ENCODE data around the gene TSC1.
A peak's percentile ranks its signal among the peaks of the same experiment; 100 is the strongest.

Gene TSC1

GRCh38 chr9:132948482-132949050 lies 4.2 kb upstream of the TSC1 start:
- Histone ChIP-seq H3K4me2 (ENCODE audit: insufficient read depth, low read length) (no peak overlapping the region), H3K4me3 (ENCODE audit: low read depth in 1 of 2, low read length in 2 of 2) (no peak overlapping the region), H2AFZ (ENCODE audit: low read depth, low read length) (no peak overlapping the region), H3K4me1 (ENCODE audit: insufficient read depth, low read length) (peaks cover 9% of the 10 kb centered on the region), H3K36me3 (ENCODE audit: insufficient read depth, low read length) (no peaks in the 10 kb centered on the region), H3K9ac (ENCODE audit: low read depth, low read length) (no peak overlapping the region), H3K79me2 (ENCODE audit: insufficient read depth, low read length) (peaks cover 8% of the 10 kb centered on the region), H3K9me3 (ENCODE audit: insufficient read depth, low read length, severe bottlenecking) (no peaks in the 10 kb centered on the region), H3K27me3 (ENCODE audit: insufficient read depth, low read length, poor library complexity) (no peaks in the 10 kb centered on the region), H3K27ac (ENCODE audit: low read length) (no peak overlapping the region), H4K20me1 (ENCODE audit: insufficient read depth, low read length) (no peaks in the 10 kb centered on the region)
- TF ChIP-seq CTCF (IDR thresholded peaks at IDR 0.05; ENCODE audit: borderline replicate concordance, extremely low read depth, low read length, poor library complexity, severe bottlenecking) (no peak), EZH2 (IDR thresholded peaks at IDR 0.05; ENCODE audit: borderline replicate concordance, low read depth, low read length, severe bottlenecking) (no peak)
- no peak for DNase-seq
- no peak for ATAC-seq (ENCODE audit: insufficient read depth, low read depth)

GRCh38 chr9:132947756-132948155 lies 3.3 kb upstream of the TSC1 start:
- H3K79me2 ChIP-seq (ENCODE audit: insufficient read depth, low read length): peaks cover 16% of the 10 kb centered on the region
- H3K27ac ChIP-seq (ENCODE audit: low read length): no peak overlapping the region
- H2AFZ ChIP-seq (ENCODE audit: low read depth, low read length): no peak overlapping the region
- H3K4me1 ChIP-seq (ENCODE audit: insufficient read depth, low read length): peaks cover 17% of the 10 kb centered on the region
- no peaks in the 10 kb centered on the region for H3K9me3 ChIP-seq (ENCODE audit: insufficient read depth, low read length, severe bottlenecking)
- H4K20me1 ChIP-seq (ENCODE audit: insufficient read depth, low read length): no peaks in the 10 kb centered on the region
- no peak overlapping the region for H3K9ac ChIP-seq (ENCODE audit: low read depth, low read length)
- DNase-seq: no peak
- no peak for TF ChIP-seq CTCF (IDR thresholded peaks at IDR 0.05; ENCODE audit: borderline replicate concordance, extremely low read depth, low read length, poor library complexity, severe bottlenecking)
- TF ChIP-seq EZH2 (IDR thresholded peaks at IDR 0.05; ENCODE audit: borderline replicate concordance, low read depth, low read length, severe bottlenecking): no peak
- no peaks in the 10 kb centered on the region for H3K27me3 ChIP-seq (ENCODE audit: insufficient read depth, low read length, poor library complexity)
- no peaks in the 10 kb centered on the region for H3K36me3 ChIP-seq (ENCODE audit: insufficient read depth, low read length)
- ATAC-seq (ENCODE audit: insufficient read depth, low read depth): no peak
- H3K4me3 ChIP-seq (ENCODE audit: low read depth in 1 of 2, low read length in 2 of 2): no peak overlapping the region
- H3K4me2 ChIP-seq (ENCODE audit: insufficient read depth, low read length): no peak overlapping the region

- no peaks in the 10 kb centered on the region for H3K36me3 ChIP-seq (ENCODE audit: insufficient read depth, low read length)
- TF ChIP-seq CTCF (IDR thresholded peaks at IDR 0.05; ENCODE audit: borderline replicate concordance, extremely low read depth, low read length, poor library complexity, severe bottlenecking): no peak
- TF ChIP-seq EZH2 (IDR thresholded peaks at IDR 0.05; ENCODE audit: borderline replicate concordance, low read depth, low read length, severe bottlenecking): no peak
- DNase-seq: no peak
- peak overlapping the region; percentile 33; the same call in 1 of the 2 replicates for H2AFZ ChIP-seq (ENCODE audit: low read depth, low read length)
- peaks cover 26% of the 10 kb centered on the region for H3K79me2 ChIP-seq (ENCODE audit: insufficient read depth, low read length)
- H3K9me3 ChIP-seq (ENCODE audit: insufficient read depth, low read length, severe bottlenecking): no peaks in the 10 kb centered on the region
- H3K4me2 ChIP-seq (ENCODE audit: insufficient read depth, low read length): no peak overlapping the region
- H3K27ac ChIP-seq (ENCODE audit: low read length): no peak overlapping the region
- H4K20me1 ChIP-seq (ENCODE audit: insufficient read depth, low read length): no peaks in the 10 kb centered on the region
- H3K4me1 ChIP-seq (ENCODE audit: insufficient read depth, low read length): peaks cover 25% of the 10 kb centered on the region
- no peak overlapping the region for H3K4me3 ChIP-seq (ENCODE audit: low read depth in 1 of 2, low read length in 2 of 2)
- ATAC-seq (ENCODE audit: insufficient read depth, low read depth): no peak
- H3K9ac ChIP-seq (ENCODE audit: low read depth, low read length): no peak overlapping the region
- H3K27me3 ChIP-seq (ENCODE audit: insufficient read depth, low read length, poor library complexity): no peaks in the 10 kb centered on the region
These were observed 2.3 kb upstream of the TSC1 start for GRCh38 chr9:132946631-132947295.

Data from DND-41 (cell line).